Endothelial cell of umbilical vein (primary cell): Measurements from ENCODE around the gene CGNL1. TPM values are rescaled to one million over a fixed set of nuclear protein-coding genes. Genes with fewer than 3 reads are reported as not detected.

Source experiments
- BruUV-seq: library from RNA; stranded (reverse); fragments of 400-500 nt; replicated peaks from 2 replicates; lab custom pipeline; 2021; lab: Mats Ljungman, UMichigan
- CTCF ChIA-PET: fragments of 300-600, 350-600 bp; sonication (Branson Sonifier 250); formaldehyde crosslinking; loops from one replicate; lab custom pipeline; 2021; ENCODE audit warnings: antibody characterized with exemption, inconsistent platforms; lab: Charles Lee
- POLR2A ChIA-PET: fragments of 300-600, 350-600 bp; sonication (Branson Sonifier 250); formaldehyde crosslinking; loops from one replicate; lab custom pipeline; 2021; ENCODE audit warnings: antibody characterized with exemption, inconsistent platforms; lab: Charles Lee
- DNase-seq: peaks from one replicate; pipeline ENCODE4 v3.0.0-alpha.2; 2011; ENCODE audit warnings: low read depth, low spot score
- FAIRE-seq: peaks from 2 replicates; lab custom pipeline; 2011; peaks lifted over from hg19 to GRCh38; lab: Jason Lieb, UNC
- H2AFZ ChIP-seq: 2 replicates; pipeline ENCODE4 v1.6.0; 2012; ENCODE audit warnings: low read depth, low read length, control low read depth, inconsistent platforms
- H3K27ac ChIP-seq: 2 replicates; pipeline ENCODE4 v1.5.1; 2011; ENCODE audit warnings: low read depth, mild to moderate bottlenecking, control low read depth, low read length, moderate library complexity; ENCODE audit not compliant: insufficient read depth
- H3K27me3 ChIP-seq, 2 experiments: 2 replicates each; pipeline versions ENCODE4 v1.6.0 to v1.6.1; 2011; ENCODE audit warnings: low read length in 2 of 2, mixed read lengths in 1 of 2; ENCODE audit not compliant: control insufficient read depth in 2 of 2, insufficient read depth in 2 of 2
- H3K36me3 ChIP-seq, 2 experiments: 2 replicates in 1 of 2; 3 replicates in 1 of 2; pipeline ENCODE4 v1.5.1; 2011; ENCODE audit warnings: low read length in 2 of 2, mild to moderate bottlenecking in 1 of 2, moderate library complexity in 1 of 2; ENCODE audit not compliant: control insufficient read depth in 2 of 2, insufficient read depth in 2 of 2; ENCODE audit errors: extremely low read depth in 1 of 2
- H3K4me1 ChIP-seq: 3 replicates; pipeline ENCODE4 v1.5.1; 2011; ENCODE audit warnings: mild to moderate bottlenecking, low read length; ENCODE audit not compliant: control insufficient read depth, insufficient read depth; ENCODE audit errors: extremely low read depth
- H3K4me2 ChIP-seq: 2 replicates; pipeline ENCODE4 v1.6.1; 2011; ENCODE audit warnings: low read length, control low read depth, mixed read lengths; ENCODE audit not compliant: insufficient read depth
- H3K4me3 ChIP-seq, 3 experiments: fragments of 200-600 bp in 1 of 3; sonication (generic), shearing (Covaris generic) in 1 of 3; replicated peaks in 1 of 3; 2 replicates each; pipeline ENCODE4 v1.5.1; 2011 to 2016; ENCODE audit warnings: control low read depth in 3 of 3, low read length in 3 of 3, mild to moderate bottlenecking in 2 of 3, inconsistent platforms in 1 of 3, low read depth in 1 of 3, moderate library complexity in 1 of 3; ENCODE audit not compliant: insufficient read depth in 1 of 3
- H3K79me2 ChIP-seq: 2 replicates; pipeline ENCODE4 v1.6.0; 2012; ENCODE audit warnings: low read length, inconsistent platforms; ENCODE audit not compliant: control insufficient read depth, insufficient read depth
- H3K9ac ChIP-seq: replicated peaks from 2 replicates; pipeline ENCODE3; 2011; ENCODE audit warnings: low read length, control low read depth; ENCODE audit not compliant: insufficient read depth; ENCODE audit errors: extremely low read depth
- H3K9me1 ChIP-seq: replicated peaks from 3 replicates; pipeline ENCODE4 v1.6.0; 2011; ENCODE audit warnings: mild to moderate bottlenecking, low read length; ENCODE audit not compliant: control insufficient read depth, insufficient read depth; ENCODE audit errors: extremely low read depth
- H3K9me3 ChIP-seq: replicated peaks from 2 replicates; pipeline ENCODE4 v1.5.1; 2012; ENCODE audit warnings: low read length, inconsistent platforms; ENCODE audit not compliant: control insufficient read depth, insufficient read depth
- H4K20me1 ChIP-seq: replicated peaks from 2 replicates; pipeline ENCODE3; 2011; ENCODE audit warnings: mild to moderate bottlenecking, low read length; ENCODE audit not compliant: control insufficient read depth, insufficient read depth; ENCODE audit errors: extremely low read depth
- EZH2 ChIP-seq: IDR thresholded peaks from 2 replicates; pipeline ENCODE4 v1.6.1; 2012; ENCODE audit warnings: borderline replicate concordance, low read depth, mild to moderate bottlenecking, moderate library complexity, low read length, inconsistent platforms; ENCODE audit not compliant: severe bottlenecking
- FOS ChIP-seq: IDR thresholded peaks from 2 replicates; pipeline ENCODE4 v1.6.1; 2011; ENCODE audit warnings: mild to moderate bottlenecking, low read length, moderate library complexity, borderline replicate concordance; ENCODE audit not compliant: insufficient read depth
- GATA2 ChIP-seq: IDR thresholded peaks from 2 replicates; pipeline ENCODE4 v1.7.0; 2011; ENCODE audit warnings: low read depth, mild to moderate bottlenecking, moderate library complexity, mixed read lengths, low read length; ENCODE audit not compliant: insufficient read length, insufficient read depth
- JUN ChIP-seq: IDR thresholded peaks from 2 replicates; pipeline ENCODE4 v1.6.1; 2011; ENCODE audit warnings: borderline replicate concordance, low read depth; ENCODE audit not compliant: insufficient read length, insufficient read depth
- MYC ChIP-seq: IDR thresholded peaks from one replicate; pipeline ENCODE4 v1.6.1; 2011; ENCODE audit warnings: mild to moderate bottlenecking, low read depth, low read length
- POLR2A ChIP-seq: IDR thresholded peaks from 2 replicates; pipeline ENCODE4 v1.6.1; 2012; ENCODE audit warnings: low read depth, mild to moderate bottlenecking, control low read depth, low read length
- POLR2AphosphoS5 ChIP-seq: IDR thresholded peaks from 2 replicates; pipeline ENCODE4 v1.6.1; 2012; ENCODE audit warnings: low read depth, mild to moderate bottlenecking, control low read depth, low read length, moderate library complexity; ENCODE audit not compliant: insufficient read depth
- dilution Hi-C: fragments of 300-500 bp; cut with MboI; formaldehyde crosslinking; loops from one replicate; pipeline ENCODE4 v1.15.0; 2019; ENCODE audit warnings: low sequenced_read_pairs; ENCODE audit not compliant: extremely low pct_ligation_motif_present
- intact Hi-C: fragments of 100-400 bp; cut with micrococcal nuclease; formaldehyde crosslinking; loops from one replicate; pipeline ENCODE4 v1.10.0; 2022
- polyA plus RNA-seq, 4 experiments: library from polyadenylated mRNA; depleted of rRNA in 3 of 4; stranded (reverse) in 3 of 4; unstranded in 1 of 4; fragments of >200 nt; gene quantifications; 2 replicates each; pipeline versions ENCODE4 v1.2.1 to v1.2.3, GENCODE V29; 2011 to 2012; ENCODE audit warnings: missing spikeins in 1 of 4
- total RNA-seq: library from RNA; stranded (reverse); gene quantifications from 2 replicates; pipeline ENCODE4 v1.2.3, GENCODE V29; 2021
- TF ChIP-seq, protein P1 (sequence below), 2 donors: IDR thresholded peaks; 1 replicate in 1 of 2; 2 replicates in 1 of 2; pipeline ENCODE4 v1.5.1; 2011; ENCODE audit warnings: low read length in 2 of 2, mild to moderate bottlenecking in 2 of 2, moderate library complexity in 2 of 2, control low read depth in 1 of 2, inconsistent platforms in 1 of 2, low read depth in 1 of 2; ENCODE audit not compliant: insufficient read depth in 1 of 2; ENCODE audit errors: extremely low read depth in 1 of 2
- TF ChIP-seq, protein P2 (sequence below): IDR thresholded peaks from 2 replicates; pipeline ENCODE4 v1.6.1; 2011; ENCODE audit not compliant: insufficient read depth, insufficient read length

CGNL1 gene
- total and polyA plus RNA-seq, 2 donors (not counting 3 experiments of a cell fraction or from before 2014, with no cell fraction given), result 6.9 to 27.1 TPM

DNA sequence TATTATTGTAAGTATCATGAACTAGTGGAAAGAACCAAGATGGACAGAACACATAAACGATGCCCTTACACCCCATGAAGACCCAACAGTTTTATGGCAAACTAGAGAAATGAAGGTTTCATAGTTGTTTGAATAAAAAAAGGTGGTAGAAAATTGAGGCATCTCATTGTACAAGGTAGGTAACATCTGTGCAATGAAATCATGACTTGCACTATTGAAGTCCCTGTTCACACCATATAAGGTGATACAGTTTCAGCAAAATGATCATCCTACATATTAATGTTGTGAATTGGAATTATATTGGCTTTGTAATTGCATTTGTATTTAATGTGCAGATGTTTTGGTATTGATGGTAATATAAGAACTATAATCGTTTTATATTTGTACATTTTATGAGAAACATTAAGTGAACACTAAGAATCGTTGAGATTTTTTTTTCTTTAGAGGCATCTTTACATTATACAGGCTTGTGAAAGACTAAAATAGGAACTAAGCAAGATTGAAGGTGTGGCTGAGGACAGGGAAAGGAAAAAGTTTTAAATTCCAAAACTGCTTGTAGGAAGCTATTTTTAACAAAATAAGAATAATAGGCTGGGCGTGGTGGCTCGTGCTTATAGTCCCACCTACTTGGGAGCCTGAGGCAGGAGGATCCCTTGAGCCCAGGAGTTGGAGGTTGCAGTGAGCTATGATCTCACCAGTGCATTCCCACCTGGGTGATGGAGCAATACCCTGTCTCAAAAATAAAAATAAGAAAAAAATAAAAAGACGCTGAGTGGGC, 48.5 kb downstream of the CGNL1 start:
- H3K4me3 ChIP-seq, result no peak overlapping the region
- H3K27me3 ChIP-seq, result no peaks in the 10 kb centered on the region
- no peak overlapping the region for H3K9ac ChIP-seq
- dilution Hi-C loops, result no loop called here
- no peaks in the 10 kb centered on the region for H3K79me2 ChIP-seq
- no peaks in the 10 kb centered on the region for H3K36me3 ChIP-seq
- H3K9me1 ChIP-seq, result no peaks in the 10 kb centered on the region
- no peak overlapping the region for H3K4me2 ChIP-seq
- no peaks in the 10 kb centered on the region for H4K20me1 ChIP-seq
- no peaks in the 10 kb centered on the region for H3K9me3 ChIP-seq
- DNase-seq (no peak), FAIRE-seq (no peak)
- intact Hi-C loops, result no loop called here
- ChIA-PET POLR2A (no interaction called here), CTCF (interaction anchor here (1.2 to 1.6 kb wide), 2 partner anchors 12 to 102 kb away, joined by 3 read pairs; no protein-coding TSS in a partner anchor)
- H2AFZ ChIP-seq, result no peak overlapping the region
- TF ChIP-seq GATA2 (no peak), POLR2AphosphoS5 (no peak), EZH2 (no peak), FOS (no peak), POLR2A (no peak), MYC (no peak), JUN (no peak)
- TF ChIP-seq, protein P1, sequence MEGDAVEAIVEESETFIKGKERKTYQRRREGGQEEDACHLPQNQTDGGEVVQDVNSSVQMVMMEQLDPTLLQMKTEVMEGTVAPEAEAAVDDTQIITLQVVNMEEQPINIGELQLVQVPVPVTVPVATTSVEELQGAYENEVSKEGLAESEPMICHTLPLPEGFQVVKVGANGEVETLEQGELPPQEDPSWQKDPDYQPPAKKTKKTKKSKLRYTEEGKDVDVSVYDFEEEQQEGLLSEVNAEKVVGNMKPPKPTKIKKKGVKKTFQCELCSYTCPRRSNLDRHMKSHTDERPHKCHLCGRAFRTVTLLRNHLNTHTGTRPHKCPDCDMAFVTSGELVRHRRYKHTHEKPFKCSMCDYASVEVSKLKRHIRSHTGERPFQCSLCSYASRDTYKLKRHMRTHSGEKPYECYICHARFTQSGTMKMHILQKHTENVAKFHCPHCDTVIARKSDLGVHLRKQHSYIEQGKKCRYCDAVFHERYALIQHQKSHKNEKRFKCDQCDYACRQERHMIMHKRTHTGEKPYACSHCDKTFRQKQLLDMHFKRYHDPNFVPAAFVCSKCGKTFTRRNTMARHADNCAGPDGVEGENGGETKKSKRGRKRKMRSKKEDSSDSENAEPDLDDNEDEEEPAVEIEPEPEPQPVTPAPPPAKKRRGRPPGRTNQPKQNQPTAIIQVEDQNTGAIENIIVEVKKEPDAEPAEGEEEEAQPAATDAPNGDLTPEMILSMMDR (IDR thresholded peaks at IDR 0.05; ENCODE audit: extremely low read depth in 1 of 2, insufficient read depth in 1 of 2, low read depth in 1 of 2, low read length in 2 of 2), result no peak
- TF ChIP-seq, protein P2, sequence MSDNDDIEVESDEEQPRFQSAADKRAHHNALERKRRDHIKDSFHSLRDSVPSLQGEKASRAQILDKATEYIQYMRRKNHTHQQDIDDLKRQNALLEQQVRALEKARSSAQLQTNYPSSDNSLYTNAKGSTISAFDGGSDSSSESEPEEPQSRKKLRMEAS, result no peak
- BruUV-seq, result no TSS peak
- no peak overlapping the region for H3K27ac ChIP-seq
- H3K4me1 ChIP-seq, result peaks cover 6% of the 10 kb centered on the region
